A673 (cell line): Measurements from ENCODE around the gene CCL27. TPM values are rescaled to one million over a fixed set of nuclear protein-coding genes. Genes with fewer than 3 reads are reported as not detected.

ENCODE experiments used
- BruUV-seq: library from RNA; stranded (reverse); fragments of 400-500 nt; replicated peaks from 2 replicates; lab custom pipeline; 2021; lab: Mats Ljungman, UMichigan
- CTCF ChIA-PET: fragments of 300-600 bp; sonication (Branson Sonifier 250); formaldehyde crosslinking; loops from one replicate; lab custom pipeline; 2022; ENCODE audit warnings: antibody characterized with exemption; lab: Charles Lee
- POLR2A ChIA-PET: fragments of 300-600 bp; sonication (Branson Sonifier 250); formaldehyde crosslinking; loops from one replicate; lab custom pipeline; 2022; ENCODE audit warnings: antibody characterized with exemption; ENCODE audit not compliant: low non-redundant PET; lab: Charles Lee
- DNase-seq: peaks from one replicate; pipeline ENCODE4 v3.0.0-alpha.2; 2015; ENCODE audit warnings: low spot score
- H3K27ac ChIP-seq: fragments of 200-600 bp; sonication (generic); 2 replicates; pipeline ENCODE4 v1.5.1; 2016; ENCODE audit warnings: mixed run types, low read depth, mild to moderate bottlenecking, mixed read lengths, antibody characterized with exemption, low read length; ENCODE audit not compliant: poor library complexity, severe bottlenecking
- H3K27me3 ChIP-seq: fragments of 200-600 bp; sonication (generic); replicated peaks from 2 replicates; pipeline ENCODE4 v1.6.1; 2017; ENCODE audit warnings: mixed run types, low read depth, mild to moderate bottlenecking, mixed read lengths, antibody characterized with exemption, low read length; ENCODE audit not compliant: insufficient read depth, poor library complexity
- H3K36me3 ChIP-seq: fragments of 200-600 bp; sonication (generic); 2 replicates; pipeline ENCODE4 v1.6.1; 2016; ENCODE audit warnings: mixed run types, mild to moderate bottlenecking, mixed read lengths, antibody characterized with exemption, low read length; ENCODE audit not compliant: insufficient read depth, poor library complexity, severe bottlenecking
- H3K4me1 ChIP-seq: fragments of 200-600 bp; sonication (generic); 2 replicates; pipeline ENCODE4 v1.6.1; 2017; ENCODE audit warnings: mixed run types, mild to moderate bottlenecking, mixed read lengths, antibody characterized with exemption, low read length; ENCODE audit not compliant: insufficient read depth, poor library complexity, severe bottlenecking
- H3K4me3 ChIP-seq: fragments of 200-600 bp; sonication (generic); 2 replicates; pipeline ENCODE4 v1.5.1; 2016; ENCODE audit warnings: low read depth, mixed run types, mild to moderate bottlenecking, mixed read lengths, low read length; ENCODE audit not compliant: poor library complexity, severe bottlenecking
- H3K9me3 ChIP-seq: fragments of 200-600 bp; sonication (generic); 2 replicates; pipeline ENCODE4 v1.6.1; 2016; ENCODE audit warnings: mixed run types, low read depth, mild to moderate bottlenecking, mixed read lengths, antibody characterized with exemption, low read length; ENCODE audit not compliant: poor library complexity, severe bottlenecking
- EZH2 ChIP-seq: fragments of 200-600 bp; sonication (generic); IDR thresholded peaks from 2 replicates; pipeline ENCODE4 v1.6.1; 2017; ENCODE audit warnings: borderline replicate concordance, low read depth, mild to moderate bottlenecking, mixed read lengths, antibody characterized with exemption, low read length; ENCODE audit not compliant: poor library complexity, severe bottlenecking
- intact Hi-C: fragments of 100-400 bp; cut with micrococcal nuclease; formaldehyde crosslinking; loops from one replicate; pipeline ENCODE4 v1.10.0; 2022; ENCODE audit not compliant: unreplicated experiment
- total RNA-seq: library from RNA; stranded (reverse); gene quantifications from 2 replicates; pipeline ENCODE4 v1.2.3, GENCODE V29; 2021
- TF ChIP-seq, protein P1 (sequence below): fragments of 300-800, 200-600 bp; sonication (generic); conservative IDR thresholded peaks from 2 replicates; pipeline ENCODE4 v1.5.1; 2017; ENCODE audit warnings: low read depth, mild to moderate bottlenecking, antibody characterized with exemption, low read length, moderate library complexity, mixed read lengths

Gene CCL27
- total RNA-seq, 1 experiment from 2014 or later, result not detected

DNA sequence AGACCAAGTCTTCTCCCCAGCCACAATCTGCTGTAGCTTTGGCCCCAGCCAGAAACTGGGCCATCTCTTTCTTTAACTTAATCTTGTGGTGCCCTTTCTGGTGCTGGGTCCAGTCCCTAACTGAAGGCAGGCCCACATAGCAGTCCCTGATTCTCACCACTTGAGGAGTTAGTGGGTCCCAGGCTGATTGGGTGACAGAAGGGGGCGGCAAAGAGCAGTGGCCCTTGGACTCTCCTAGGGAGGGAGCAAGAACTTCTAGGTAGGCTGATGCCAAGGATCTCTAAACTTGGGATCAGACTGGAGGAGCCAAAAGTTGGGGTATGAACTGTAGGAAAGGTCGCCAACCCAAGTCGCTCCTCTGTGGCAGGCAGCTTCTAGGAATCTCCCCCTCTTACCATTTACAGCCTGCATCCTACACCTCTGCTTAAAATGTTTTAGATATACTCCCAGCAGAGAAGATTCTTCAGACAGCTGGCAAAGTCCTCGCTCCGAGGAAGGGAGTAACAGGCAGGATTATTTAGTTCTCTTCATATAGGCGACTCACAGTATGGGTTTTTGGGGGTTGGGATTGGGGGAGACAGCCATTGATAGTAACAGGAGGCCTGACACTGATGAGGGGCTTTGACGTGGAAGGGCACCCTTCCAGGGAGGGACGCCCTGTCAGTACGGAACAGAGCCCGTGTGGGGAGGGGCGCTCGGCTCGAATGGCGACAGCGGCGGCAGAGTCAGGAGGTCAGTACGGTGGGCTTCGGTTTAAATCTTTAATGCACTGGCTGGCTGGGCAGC is 2.0 kb upstream of the CCL27 start:
- Histone ChIP-seq H3K27me3 (no peaks in the 10 kb centered on the region), H3K36me3 (peaks cover 3% of the 10 kb centered on the region), H3K9me3 (no peaks in the 10 kb centered on the region), H3K27ac (peak overlapping the region; percentile 74), H3K4me1 (peaks cover 6% of the 10 kb centered on the region), H3K4me3 (peak overlapping the region; percentile 77)
- BruUV-seq, result no TSS peak
- ChIA-PET POLR2A (no interaction called here), CTCF (interaction anchor here (0.6 to 1.1 kb wide), 3 partner anchors 17 to 254 kb away, joined by 3 to 6 read pairs (median 4); no protein-coding TSS in a partner anchor)
- intact Hi-C loops, result no loop called here
- TF ChIP-seq, protein P1, sequence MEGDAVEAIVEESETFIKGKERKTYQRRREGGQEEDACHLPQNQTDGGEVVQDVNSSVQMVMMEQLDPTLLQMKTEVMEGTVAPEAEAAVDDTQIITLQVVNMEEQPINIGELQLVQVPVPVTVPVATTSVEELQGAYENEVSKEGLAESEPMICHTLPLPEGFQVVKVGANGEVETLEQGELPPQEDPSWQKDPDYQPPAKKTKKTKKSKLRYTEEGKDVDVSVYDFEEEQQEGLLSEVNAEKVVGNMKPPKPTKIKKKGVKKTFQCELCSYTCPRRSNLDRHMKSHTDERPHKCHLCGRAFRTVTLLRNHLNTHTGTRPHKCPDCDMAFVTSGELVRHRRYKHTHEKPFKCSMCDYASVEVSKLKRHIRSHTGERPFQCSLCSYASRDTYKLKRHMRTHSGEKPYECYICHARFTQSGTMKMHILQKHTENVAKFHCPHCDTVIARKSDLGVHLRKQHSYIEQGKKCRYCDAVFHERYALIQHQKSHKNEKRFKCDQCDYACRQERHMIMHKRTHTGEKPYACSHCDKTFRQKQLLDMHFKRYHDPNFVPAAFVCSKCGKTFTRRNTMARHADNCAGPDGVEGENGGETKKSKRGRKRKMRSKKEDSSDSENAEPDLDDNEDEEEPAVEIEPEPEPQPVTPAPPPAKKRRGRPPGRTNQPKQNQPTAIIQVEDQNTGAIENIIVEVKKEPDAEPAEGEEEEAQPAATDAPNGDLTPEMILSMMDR, result peak; percentile 97
- TF ChIP-seq EZH2, result no peak
- peak; percentile 85 for DNase-seq

DNA sequence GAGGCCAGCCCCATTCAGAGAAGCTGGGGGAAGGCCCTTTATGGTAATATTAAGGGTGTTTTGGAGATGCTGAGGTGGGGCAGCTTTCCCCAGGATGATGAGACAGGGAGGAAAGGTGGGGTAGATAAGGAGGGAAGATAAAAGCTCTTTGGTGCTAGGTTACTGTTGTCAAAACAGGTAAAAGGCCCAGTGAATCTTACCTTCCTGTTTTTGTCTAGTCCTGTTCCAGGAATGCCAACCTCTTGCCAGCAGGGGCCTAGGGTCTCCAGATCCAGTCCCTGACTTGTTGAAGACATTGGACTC is 797 bp upstream of the CCL27 start:
- Histone ChIP-seq H3K4me1 (peaks cover 6% of the 10 kb centered on the region), H3K9me3 (no peaks in the 10 kb centered on the region), H3K4me3 (no peak overlapping the region), H3K36me3 (no peaks in the 10 kb centered on the region), H3K27me3 (no peaks in the 10 kb centered on the region), H3K27ac (no peak overlapping the region)
- TF ChIP-seq, protein P1, result no peak
- no peak for TF ChIP-seq EZH2
- CTCF ChIA-PET, result no interaction called here
- DNase-seq, result no peak
- BruUV-seq, result no TSS peak
- intact Hi-C loops, result no loop called here
- POLR2A ChIA-PET, result no interaction called here

DNA sequence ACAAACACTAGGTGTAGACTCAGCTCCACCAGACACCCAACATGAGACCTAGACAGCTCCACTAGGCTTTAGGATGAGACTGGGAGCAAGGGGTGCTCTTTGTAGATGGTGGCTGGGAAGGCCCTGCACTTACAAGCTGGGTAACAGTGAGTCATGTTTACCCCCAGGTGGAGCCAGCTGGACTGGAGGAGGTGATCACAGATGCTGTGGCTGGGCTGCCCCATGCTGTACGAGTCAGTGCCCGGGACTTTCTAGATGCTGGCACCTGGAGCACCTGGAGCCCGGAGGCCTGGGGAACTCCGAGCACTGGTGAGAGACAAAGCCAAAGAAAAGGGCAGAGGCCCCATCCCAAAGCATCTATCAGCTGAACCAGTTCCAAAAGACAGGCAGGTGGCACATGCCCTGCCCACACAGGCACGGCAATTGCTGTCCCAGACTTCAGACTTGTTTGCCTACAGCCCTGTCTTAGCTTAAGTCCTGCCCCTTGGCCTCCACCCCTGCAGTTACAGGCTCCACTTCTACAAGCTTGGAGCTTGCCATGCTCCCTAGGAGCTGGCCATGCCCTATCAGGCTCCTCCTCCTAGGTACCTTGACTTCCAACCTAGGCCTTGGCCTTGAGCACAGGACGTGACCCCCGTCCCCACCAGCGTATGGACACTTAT is 2.7 kb downstream of the CCL27 start:
- ChIA-PET POLR2A (no interaction called here), CTCF (no interaction called here)
- H3K27me3 ChIP-seq, result no peaks in the 10 kb centered on the region
- intact Hi-C loops, result no loop called here
- TF ChIP-seq EZH2, result no peak
- TF ChIP-seq, protein P1, result no peak
- peaks cover 8% of the 10 kb centered on the region for H3K4me1 ChIP-seq
- no peaks in the 10 kb centered on the region for H3K36me3 ChIP-seq
- no peak overlapping the region for H3K27ac ChIP-seq
- no peaks in the 10 kb centered on the region for H3K9me3 ChIP-seq
- no TSS peak for BruUV-seq
- no peak overlapping the region for H3K4me3 ChIP-seq
- DNase-seq, result no peak
